ENCODE results near the gene FARP1.

DNA sequence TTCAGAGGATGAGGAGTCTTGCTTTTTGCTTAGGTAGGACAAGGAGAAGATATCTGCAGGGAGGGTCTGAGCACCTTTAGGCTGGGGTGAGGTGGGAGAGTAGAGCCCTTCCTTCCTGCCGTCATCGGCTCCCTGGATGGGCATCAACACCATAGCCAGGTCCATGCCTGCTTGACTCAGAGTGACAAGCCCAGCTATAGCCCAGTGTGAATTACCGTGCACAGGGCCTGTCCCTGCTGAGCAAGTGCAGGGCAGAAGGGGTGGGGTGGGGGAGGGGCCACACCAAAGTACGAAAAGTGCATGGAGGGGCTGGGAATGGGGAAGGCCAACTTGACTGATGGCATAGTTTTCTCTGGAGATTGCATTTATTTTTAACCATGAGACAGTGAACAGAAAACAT is 64.5 kb downstream of the FARP1 start:
- TF ChIP-seq EP300 (IDR thresholded peaks at IDR 0.05; ENCODE audit: borderline replicate concordance) (no peak), YY1 (IDR thresholded peaks at IDR 0.05; ENCODE audit: low read depth) (no peak), ZBTB7A (IDR thresholded peaks at IDR 0.05; ENCODE audit: low read depth) (no peak), RAD21 (IDR thresholded peaks at IDR 0.05; ENCODE audit: low read depth) (no peak), EGR1 (IDR thresholded peaks at IDR 0.05) (no peak), CREB1 (IDR thresholded peaks at IDR 0.05; ENCODE audit: low read depth) (no peak), CEBPB (IDR thresholded peaks at IDR 0.05) (no peak), TAF1 (IDR thresholded peaks at IDR 0.05; ENCODE audit: low read depth) (no peak), NFIC (IDR thresholded peaks at IDR 0.05) (no peak)
- TF ChIP-seq, protein P1, sequence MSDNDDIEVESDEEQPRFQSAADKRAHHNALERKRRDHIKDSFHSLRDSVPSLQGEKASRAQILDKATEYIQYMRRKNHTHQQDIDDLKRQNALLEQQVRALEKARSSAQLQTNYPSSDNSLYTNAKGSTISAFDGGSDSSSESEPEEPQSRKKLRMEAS (IDR thresholded peaks at IDR 0.05): no peak
- TF ChIP-seq, protein P2, sequence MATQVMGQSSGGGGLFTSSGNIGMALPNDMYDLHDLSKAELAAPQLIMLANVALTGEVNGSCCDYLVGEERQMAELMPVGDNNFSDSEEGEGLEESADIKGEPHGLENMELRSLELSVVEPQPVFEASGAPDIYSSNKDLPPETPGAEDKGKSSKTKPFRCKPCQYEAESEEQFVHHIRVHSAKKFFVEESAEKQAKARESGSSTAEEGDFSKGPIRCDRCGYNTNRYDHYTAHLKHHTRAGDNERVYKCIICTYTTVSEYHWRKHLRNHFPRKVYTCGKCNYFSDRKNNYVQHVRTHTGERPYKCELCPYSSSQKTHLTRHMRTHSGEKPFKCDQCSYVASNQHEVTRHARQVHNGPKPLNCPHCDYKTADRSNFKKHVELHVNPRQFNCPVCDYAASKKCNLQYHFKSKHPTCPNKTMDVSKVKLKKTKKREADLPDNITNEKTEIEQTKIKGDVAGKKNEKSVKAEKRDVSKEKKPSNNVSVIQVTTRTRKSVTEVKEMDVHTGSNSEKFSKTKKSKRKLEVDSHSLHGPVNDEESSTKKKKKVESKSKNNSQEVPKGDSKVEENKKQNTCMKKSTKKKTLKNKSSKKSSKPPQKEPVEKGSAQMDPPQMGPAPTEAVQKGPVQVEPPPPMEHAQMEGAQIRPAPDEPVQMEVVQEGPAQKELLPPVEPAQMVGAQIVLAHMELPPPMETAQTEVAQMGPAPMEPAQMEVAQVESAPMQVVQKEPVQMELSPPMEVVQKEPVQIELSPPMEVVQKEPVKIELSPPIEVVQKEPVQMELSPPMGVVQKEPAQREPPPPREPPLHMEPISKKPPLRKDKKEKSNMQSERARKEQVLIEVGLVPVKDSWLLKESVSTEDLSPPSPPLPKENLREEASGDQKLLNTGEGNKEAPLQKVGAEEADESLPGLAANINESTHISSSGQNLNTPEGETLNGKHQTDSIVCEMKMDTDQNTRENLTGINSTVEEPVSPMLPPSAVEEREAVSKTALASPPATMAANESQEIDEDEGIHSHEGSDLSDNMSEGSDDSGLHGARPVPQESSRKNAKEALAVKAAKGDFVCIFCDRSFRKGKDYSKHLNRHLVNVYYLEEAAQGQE (IDR thresholded peaks at IDR 0.05; ENCODE audit: low read depth): no peak
